WERI-Rb-1 (cell line): Measurements from ENCODE around the gene ADGRD1.
A peak's percentile ranks its signal among the peaks of the same experiment; 100 is the strongest.

Experiments used
- DNase-seq: peaks from one replicate; pipeline ENCODE4 v3.0.0-alpha.2; 2020
- H3K27ac ChIP-seq: fragments of 250-450 bp; sonication (Bioruptor Pico); 2 replicates; pipeline ENCODE4 v1.5.1; 2020; ENCODE audit warnings: mild to moderate bottlenecking, moderate library complexity
- H3K27me3 ChIP-seq: fragments of 250-450 bp; sonication (Bioruptor Pico); 2 replicates; pipeline ENCODE4 v1.5.1; 2021; ENCODE audit warnings: mild to moderate bottlenecking, low read depth, moderate library complexity; ENCODE audit not compliant: insufficient read depth, severe bottlenecking
- H3K36me3 ChIP-seq: fragments of 250-450 bp; sonication (Bioruptor Pico); 2 replicates; pipeline ENCODE4 v1.5.1; 2020; ENCODE audit warnings: mild to moderate bottlenecking, moderate library complexity
- H3K4me3 ChIP-seq: 2 replicates; pipeline ENCODE4 v1.5.1; 2011; ENCODE audit warnings: low read depth, mild to moderate bottlenecking, control low read depth, low read length
- H3K9me3 ChIP-seq: fragments of 250-450 bp; sonication (Bioruptor Pico); 2 replicates; pipeline ENCODE4 v1.5.1; 2021; ENCODE audit warnings: mild to moderate bottlenecking, moderate library complexity; ENCODE audit not compliant: severe bottlenecking
- TF ChIP-seq, protein P1 (sequence below): IDR thresholded peaks from 2 replicates; pipeline ENCODE4 v1.5.1; 2011; ENCODE audit warnings: low read depth, mild to moderate bottlenecking, control low read depth, inconsistent platforms, low read length

ADGRD1 gene

DNA sequence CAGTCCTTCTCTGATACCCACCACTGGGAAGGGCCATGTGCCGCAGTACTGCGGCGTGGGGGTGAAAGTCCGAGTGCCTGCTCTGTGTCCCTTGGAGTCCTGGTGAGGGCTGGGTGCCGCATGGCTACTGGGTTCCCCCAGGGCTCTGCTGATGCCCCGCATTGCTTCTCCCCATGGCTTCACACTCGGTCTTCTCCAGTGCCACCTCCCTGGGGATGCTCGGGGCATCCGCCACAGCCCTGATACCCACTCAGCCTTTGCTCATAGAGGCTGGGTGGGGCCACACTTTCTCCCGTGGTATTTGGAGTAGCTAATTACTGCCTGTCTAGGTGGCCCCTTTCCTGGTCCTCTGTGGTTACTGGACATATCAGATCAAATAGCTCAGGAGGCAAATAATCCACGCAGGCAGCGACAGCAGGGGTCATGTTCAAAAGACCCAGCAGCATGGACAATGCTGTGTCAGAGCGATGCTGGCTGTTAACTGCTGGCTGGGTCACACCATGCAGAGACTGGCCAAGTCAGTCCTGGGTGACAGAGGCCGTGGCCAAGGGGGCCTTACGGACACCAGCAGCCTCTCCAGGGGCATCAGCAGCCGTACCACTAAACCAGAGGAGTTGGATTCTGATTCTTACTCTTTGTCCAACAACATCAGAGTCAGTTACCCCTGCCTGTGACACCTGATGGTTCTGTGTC lies 106.5 kb downstream of the ADGRD1 start:
- no peak overlapping the region for H3K4me3 ChIP-seq
- H3K9me3 ChIP-seq, result peaks cover 6% of the 10 kb centered on the region
- H3K36me3 ChIP-seq, result no peaks in the 10 kb centered on the region
- no peaks in the 10 kb centered on the region for H3K27me3 ChIP-seq
- TF ChIP-seq, protein P1, sequence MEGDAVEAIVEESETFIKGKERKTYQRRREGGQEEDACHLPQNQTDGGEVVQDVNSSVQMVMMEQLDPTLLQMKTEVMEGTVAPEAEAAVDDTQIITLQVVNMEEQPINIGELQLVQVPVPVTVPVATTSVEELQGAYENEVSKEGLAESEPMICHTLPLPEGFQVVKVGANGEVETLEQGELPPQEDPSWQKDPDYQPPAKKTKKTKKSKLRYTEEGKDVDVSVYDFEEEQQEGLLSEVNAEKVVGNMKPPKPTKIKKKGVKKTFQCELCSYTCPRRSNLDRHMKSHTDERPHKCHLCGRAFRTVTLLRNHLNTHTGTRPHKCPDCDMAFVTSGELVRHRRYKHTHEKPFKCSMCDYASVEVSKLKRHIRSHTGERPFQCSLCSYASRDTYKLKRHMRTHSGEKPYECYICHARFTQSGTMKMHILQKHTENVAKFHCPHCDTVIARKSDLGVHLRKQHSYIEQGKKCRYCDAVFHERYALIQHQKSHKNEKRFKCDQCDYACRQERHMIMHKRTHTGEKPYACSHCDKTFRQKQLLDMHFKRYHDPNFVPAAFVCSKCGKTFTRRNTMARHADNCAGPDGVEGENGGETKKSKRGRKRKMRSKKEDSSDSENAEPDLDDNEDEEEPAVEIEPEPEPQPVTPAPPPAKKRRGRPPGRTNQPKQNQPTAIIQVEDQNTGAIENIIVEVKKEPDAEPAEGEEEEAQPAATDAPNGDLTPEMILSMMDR, result no peak
- no peak overlapping the region for H3K27ac ChIP-seq
- DNase-seq, result no peak

DNA sequence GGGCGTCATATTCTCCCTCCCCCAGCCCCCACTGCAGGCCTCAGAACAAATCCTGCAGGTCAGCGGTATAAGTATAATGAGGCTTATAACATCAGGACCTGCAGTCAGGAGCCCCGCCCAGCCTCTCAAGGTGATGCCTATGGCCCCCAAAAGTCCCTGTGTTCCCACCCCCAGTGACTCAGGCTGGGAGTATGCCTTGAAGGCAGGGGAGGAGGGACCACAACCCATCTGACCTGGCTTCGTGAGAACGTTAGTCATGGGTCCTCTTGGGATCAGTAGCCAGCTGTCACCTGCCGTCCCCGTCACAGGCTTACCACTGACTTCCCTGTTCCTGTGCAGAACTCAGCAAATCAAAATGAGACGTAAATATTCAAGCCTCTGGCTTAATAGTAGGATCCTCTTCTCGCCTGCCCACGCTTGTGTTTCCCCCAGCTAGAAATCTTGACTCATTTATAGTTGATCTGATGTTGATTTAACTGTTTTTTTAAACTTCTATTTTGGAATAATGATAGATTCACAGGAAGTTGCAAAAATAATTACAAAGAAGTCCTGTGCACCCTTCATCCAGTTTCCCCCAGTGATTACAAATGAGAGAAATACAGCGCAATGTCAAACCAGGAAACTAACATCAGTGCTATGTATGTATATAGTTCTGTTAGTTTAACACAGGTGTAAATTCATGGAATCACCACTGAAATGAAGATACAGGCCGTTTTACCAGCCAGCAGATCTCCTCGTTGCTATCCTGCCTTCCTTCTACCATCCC lies 107.5 kb downstream of the ADGRD1 start:
- peak; percentile 65 for DNase-seq
- Histone ChIP-seq H3K9me3 (peaks cover 6% of the 10 kb centered on the region), H3K36me3 (no peaks in the 10 kb centered on the region), H3K27me3 (no peaks in the 10 kb centered on the region), H3K27ac (peak overlapping the region; percentile 41), H3K4me3 (no peak overlapping the region)
- TF ChIP-seq, protein P1, result no peak

DNA sequence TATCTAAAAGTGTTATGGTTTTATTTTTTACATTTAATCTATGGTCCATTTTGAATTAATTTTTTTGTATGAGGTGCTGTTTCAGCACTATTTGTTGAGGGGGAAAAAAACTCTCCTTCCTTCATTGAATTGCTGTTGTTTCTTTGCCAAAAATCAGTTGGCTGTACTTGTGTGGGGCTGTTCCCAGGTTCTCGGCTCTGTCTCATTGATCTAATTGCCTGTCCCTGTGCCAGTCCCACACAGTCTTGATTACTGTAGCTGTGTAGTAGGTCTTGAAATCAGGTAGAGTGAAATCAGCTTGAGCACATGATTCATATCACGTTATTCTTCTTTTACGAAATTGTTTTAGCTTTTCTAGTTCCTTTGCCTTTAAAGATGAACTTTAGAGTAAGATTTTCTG lies 109.7 kb downstream of the ADGRD1 start:
- Histone ChIP-seq H3K4me3 (no peak overlapping the region), H3K36me3 (no peaks in the 10 kb centered on the region), H3K27me3 (no peaks in the 10 kb centered on the region), H3K27ac (no peak overlapping the region), H3K9me3 (peaks cover 6% of the 10 kb centered on the region)
- TF ChIP-seq, protein P1, result no peak
- no peak for DNase-seq

DNA sequence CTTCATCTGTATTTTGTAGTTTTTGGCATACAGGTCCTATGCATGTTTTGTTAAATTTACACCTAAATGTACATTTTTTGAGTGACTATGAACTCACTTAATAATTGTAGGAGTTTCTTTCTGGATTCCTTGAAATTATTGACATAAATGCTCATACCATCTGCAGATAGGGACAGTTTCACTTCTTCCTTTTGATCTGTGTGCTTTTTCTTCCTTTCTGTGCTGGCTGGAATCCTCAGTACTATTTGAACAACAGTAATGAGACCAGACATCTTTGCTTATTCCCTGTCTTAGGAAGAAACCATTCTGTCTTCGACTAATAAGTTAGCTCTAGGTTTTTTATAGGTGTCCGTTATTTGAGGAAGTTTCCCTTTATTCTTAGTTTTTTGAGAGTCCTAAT lies 110.3 kb downstream of the ADGRD1 start:
- no peak overlapping the region for H3K27ac ChIP-seq
- peaks cover 6% of the 10 kb centered on the region for H3K9me3 ChIP-seq
- no peaks in the 10 kb centered on the region for H3K27me3 ChIP-seq
- TF ChIP-seq, protein P1, result no peak
- H3K4me3 ChIP-seq, result no peak overlapping the region
- no peak for DNase-seq
- no peaks in the 10 kb centered on the region for H3K36me3 ChIP-seq

DNA sequence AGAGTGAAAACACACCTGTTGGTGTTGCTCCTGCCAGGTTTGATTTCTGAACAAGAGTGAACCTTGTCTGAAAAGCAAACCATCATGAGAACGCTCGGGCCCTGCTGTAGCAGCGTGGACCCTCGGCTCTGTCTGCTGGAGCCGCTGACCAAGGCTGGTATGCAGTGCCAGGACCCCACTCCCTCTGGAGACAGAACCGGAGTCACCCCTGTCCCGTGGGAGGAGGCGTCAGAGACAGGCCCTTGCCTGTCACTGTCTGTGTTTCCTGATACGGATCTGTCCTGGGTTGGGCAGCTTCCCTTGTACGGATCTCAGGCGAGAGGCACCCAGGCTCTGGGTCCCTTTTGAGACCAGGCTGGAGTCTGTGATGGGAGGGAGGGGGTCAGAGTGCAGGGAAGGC lies 111.6 kb downstream of the ADGRD1 start:
- Histone ChIP-seq H3K4me3 (no peak overlapping the region), H3K27me3 (no peaks in the 10 kb centered on the region), H3K36me3 (no peaks in the 10 kb centered on the region), H3K27ac (no peak overlapping the region), H3K9me3 (peaks cover 6% of the 10 kb centered on the region)
- DNase-seq, result no peak
- TF ChIP-seq, protein P1, result no peak
